ENCODE measurements around the gene HAND2.

DNA sequence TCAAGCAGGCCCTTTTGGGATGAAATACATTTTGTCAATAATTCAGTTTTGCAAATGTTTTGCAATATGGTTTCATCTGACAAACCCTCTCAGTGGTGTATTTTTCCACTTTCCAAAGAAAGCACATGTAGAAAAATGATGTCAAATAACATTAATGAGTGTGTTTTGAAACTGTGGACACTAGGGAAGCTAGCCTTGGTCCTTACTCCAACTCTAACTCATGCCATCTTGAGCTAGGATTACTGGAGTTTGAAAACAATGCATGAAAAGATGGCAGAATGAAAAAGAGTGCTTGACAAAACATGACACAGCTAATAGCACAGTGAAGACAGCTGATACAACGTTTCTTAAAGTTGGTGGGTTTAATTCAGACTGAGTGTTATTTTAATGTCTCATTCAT is 41.4 kb downstream of the HAND2 start:
- TF ChIP-seq TARDBP (IDR thresholded peaks at IDR 0.05) (no peak), ARNT (IDR thresholded peaks at IDR 0.05) (no peak), CTBP1 (IDR thresholded peaks at IDR 0.05; ENCODE audit: borderline replicate concordance) (no peak), FOXM1 (IDR thresholded peaks at IDR 0.05; ENCODE audit: borderline replicate concordance) (no peak), SUZ12 (IDR thresholded peaks at IDR 0.05) (no peak), NFRKB (IDR thresholded peaks at IDR 0.05) (no peak), HDGF (IDR thresholded peaks at IDR 0.05; ENCODE audit: borderline replicate concordance) (no peak), BHLHE40 (IDR thresholded peaks at IDR 0.05; ENCODE audit: borderline replicate concordance) (no peak), SP1 (IDR thresholded peaks at IDR 0.05) (no peak)
- TF ChIP-seq, protein P1, sequence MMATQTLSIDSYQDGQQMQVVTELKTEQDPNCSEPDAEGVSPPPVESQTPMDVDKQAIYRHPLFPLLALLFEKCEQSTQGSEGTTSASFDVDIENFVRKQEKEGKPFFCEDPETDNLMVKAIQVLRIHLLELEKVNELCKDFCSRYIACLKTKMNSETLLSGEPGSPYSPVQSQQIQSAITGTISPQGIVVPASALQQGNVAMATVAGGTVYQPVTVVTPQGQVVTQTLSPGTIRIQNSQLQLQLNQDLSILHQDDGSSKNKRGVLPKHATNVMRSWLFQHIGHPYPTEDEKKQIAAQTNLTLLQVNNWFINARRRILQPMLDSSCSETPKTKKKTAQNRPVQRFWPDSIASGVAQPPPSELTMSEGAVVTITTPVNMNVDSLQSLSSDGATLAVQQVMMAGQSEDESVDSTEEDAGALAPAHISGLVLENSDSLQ (IDR thresholded peaks at IDR 0.05): no peak
